GM19035 (cell line): Measurements from ENCODE around the gene WNK1.

Experiments
- ATAC-seq: cut with Tn5 transposase; IDR thresholded peaks from one replicate; pipeline ENCODE4 v1.9.1; 2021; ENCODE audit not compliant: unreplicated experiment

WNK1 gene

GRCh38 chr12:851913-852312 is 99.5 kb downstream of the WNK1 start:
- no peak for ATAC-seq

GRCh38 chr12:852864-853263 is 100.5 kb downstream of the WNK1 start:
- ATAC-seq = no peak

GRCh38 chr12:857611-858010 is 105.2 kb downstream of the WNK1 start:
- no peak for ATAC-seq

GRCh38 chr12:862303-862911 is 110.0 kb downstream of the WNK1 start:
- ATAC-seq = no peak

- ATAC-seq = no peak
Measured at GRCh38 chr12:863285-863684, 110.9 kb downstream of the WNK1 start.

GRCh38 chr12:865614-866013 is 113.2 kb downstream of the WNK1 start:
- ATAC-seq = no peak

- no peak for ATAC-seq
Measured at GRCh38 chr12:867905-868304, 115.5 kb downstream of the WNK1 start.

- no peak for ATAC-seq
Measured at GRCh38 chr12:868722-869121, 116.3 kb downstream of the WNK1 start.

- no peak for ATAC-seq
Measured at GRCh38 chr12:870378-870777, 118.0 kb downstream of the WNK1 start.

- ATAC-seq = no peak
Measured at GRCh38 chr12:873954-874353, 121.6 kb downstream of the WNK1 start.

- no peak for ATAC-seq
Measured at GRCh38 chr12:879641-880040, 127.3 kb downstream of the WNK1 start.

GRCh38 chr12:880656-881055 is 128.3 kb downstream of the WNK1 start:
- ATAC-seq = no peak

GRCh38 chr12:884746-885414 is 132.5 kb downstream of the WNK1 start:
- ATAC-seq = no peak

- ATAC-seq = no peak
Measured at GRCh38 chr12:885701-886100, 133.3 kb downstream of the WNK1 start.

- ATAC-seq = no peak
Measured at GRCh38 chr12:886206-886605, 133.8 kb downstream of the WNK1 start.

GRCh38 chr12:894226-894625 is 141.8 kb downstream of the WNK1 start:
- ATAC-seq = no peak

GRCh38 chr12:896031-896430 is 143.7 kb downstream of the WNK1 start:
- no peak for ATAC-seq

- ATAC-seq = no peak
Measured at GRCh38 chr12:897386-897785, 145.0 kb downstream of the WNK1 start.

- ATAC-seq = no peak
Measured at GRCh38 chr12:902581-902980, 150.2 kb downstream of the WNK1 start.

- ATAC-seq = no peak
Measured at GRCh38 chr12:903055-903454, 150.7 kb downstream of the WNK1 start.

- no peak for ATAC-seq
Measured at GRCh38 chr12:904010-904414, 151.6 kb downstream of the WNK1 start.

GRCh38 chr12:905261-906031 is 153.1 kb downstream of the WNK1 start:
- no peak for ATAC-seq
